ENCODE measurements around the gene NUDT16L1.
"Not testable (repeated sequence)": the region's sequence is repeated elsewhere in the genome, so short reads cannot be mapped to it uniquely, and the experiment has no call there.

NUDT16L1 gene

DNA sequence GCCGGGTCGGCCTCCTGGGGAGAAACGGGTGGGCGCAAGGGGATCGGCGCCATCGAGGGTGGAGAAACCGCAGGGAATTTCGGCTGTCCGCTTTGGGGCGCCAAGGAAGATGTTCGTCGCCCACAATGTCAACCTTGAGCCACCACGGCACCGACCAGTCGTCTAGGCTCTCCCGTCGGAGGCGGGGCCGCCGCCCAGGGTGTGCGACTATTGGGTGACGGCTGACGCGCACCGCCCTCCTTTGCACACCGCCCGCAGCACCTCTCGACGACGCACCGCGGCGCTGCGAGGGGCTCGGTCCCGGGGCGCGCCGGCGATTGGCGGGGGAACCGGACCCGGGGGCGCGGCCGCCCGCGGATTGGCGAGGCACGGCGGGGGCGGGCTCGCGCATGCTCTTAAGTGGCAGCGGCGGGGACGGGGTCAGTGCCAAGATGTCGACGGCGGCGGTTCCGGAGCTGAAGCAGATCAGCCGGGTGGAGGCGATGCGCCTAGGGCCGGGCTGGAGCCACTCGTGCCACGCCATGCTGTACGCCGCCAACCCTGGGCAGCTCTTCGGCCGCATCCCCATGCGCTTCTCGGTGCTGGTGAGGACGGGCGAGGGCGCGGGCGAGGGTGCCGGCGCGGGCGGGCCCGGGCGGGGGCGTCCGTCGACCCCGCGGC is at the start of gene NUDT16L1:
Gene NUDT16L1, plus strand, starts transcription at position 267 of the 660 bp plus-strand sequence. Its CDS starts 165 bp downstream, at position 432.
- peak; percentile 73 for DNase-seq

DNA sequence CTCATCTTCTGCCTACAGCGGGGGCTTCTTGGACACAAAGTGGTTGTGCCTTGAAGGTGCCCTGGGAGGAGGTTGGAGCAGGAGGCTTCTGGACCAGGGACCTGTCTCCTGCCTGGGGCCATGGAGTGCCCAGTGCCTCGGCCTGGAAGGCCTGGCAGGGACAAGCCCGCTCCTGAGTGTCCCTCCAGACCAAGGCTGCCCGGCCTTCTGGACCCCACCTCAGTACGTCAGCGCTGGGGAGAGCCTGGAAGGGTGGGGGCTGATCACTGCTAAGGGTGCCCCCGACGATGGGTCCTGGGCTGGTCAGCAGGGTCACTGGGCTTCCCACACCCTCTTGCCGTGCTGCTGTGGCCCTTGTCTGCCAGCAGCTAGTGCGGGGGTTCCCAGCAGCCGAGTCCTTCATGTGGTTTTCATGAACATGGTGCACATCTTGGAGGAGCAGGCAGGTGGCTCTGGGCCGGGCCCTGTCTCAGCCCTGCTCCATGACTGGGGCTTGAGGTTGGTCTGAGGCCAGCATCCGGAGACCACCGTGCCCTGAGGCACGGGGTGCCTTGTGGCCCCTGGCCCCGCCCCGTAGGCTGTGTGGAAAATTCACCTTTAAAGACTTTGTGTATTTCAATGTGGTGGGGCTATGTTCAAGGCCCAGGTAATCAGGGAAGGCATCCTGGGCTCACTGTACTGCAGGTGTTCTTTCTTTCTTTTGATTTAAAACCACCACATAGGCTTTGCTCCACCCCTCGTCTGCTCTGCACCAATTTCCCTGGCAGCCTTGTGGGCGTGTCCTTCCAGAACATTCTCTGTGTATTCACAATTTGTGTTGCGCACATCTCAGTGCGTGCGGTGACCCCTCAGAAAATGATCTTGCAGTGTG is 46.4 kb upstream of the NUDT16L1 start:
- DNase-seq: no peak

DNA sequence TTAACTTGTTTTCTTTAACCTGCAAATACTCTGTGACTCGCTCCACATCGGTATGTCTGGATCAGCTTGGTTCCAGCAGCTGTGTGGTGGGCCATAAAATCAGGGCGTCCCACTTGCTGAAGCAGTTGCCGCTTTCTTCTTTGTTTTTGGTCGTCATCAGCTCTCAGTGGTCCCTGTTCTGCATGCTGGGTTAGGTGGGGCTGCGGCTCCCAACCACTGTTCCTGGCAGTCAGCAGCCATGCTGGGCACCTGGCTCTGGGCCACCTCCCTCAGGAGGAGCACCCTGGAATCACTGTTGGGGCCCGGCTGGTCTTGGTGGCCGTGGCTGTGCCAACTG is 45.8 kb upstream of the NUDT16L1 start:
- no peak for DNase-seq

DNA sequence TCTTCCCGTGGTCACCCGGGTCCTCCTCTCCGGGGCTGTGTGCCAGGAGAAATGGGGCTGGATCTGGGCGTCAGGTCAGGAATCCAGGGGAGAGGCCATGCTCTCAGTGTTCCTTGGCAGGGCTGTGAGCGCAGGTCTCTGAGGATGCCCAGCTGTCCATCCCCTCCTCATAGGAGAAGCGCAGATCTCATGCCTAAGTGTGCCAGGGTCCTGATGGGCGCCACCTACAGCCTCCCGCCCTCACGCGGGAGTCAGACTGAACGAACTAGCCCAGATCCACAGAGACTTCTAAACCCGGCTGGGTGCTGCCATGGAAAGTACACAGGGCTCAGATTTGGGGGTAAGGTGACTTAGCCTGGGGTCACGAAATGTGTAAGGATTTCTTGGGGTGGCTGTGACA is 44.4 kb upstream of the NUDT16L1 start:
- no peak for DNase-seq

DNA sequence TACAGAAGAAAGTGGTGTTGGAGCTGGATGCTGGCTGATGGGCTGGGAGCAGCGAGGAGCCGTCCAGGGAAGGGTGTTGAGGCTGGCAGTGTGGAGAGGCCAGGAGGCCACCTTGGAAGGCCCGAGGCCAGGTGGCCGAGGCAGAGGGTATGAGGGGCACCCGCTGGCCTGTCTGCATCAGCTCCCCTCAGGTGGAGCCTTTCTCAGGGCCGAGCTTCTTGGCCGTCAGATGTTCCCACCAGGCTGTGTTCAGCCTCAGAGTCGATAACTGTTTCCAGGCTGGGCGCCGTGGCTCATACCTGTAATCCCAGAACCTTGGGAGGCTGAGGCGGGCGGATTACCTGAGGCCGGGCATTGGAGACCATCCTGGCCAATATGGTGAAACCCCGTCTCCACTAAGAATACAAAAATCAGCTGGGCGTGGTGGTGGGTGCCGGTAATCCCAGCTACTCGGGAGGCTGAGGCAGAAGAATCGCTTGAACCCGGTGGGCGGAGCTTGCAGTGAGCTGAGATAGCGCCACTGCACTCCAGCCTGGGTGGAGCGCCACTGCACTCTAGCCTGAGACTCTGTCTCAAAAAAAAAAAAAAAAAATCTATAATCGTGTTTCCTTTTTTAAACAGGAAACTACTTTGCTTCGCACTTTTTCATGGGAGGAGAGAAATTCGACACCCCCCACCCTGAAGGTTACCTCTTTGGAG is 43.5 kb upstream of the NUDT16L1 start:
- DNase-seq: no peak

DNA sequence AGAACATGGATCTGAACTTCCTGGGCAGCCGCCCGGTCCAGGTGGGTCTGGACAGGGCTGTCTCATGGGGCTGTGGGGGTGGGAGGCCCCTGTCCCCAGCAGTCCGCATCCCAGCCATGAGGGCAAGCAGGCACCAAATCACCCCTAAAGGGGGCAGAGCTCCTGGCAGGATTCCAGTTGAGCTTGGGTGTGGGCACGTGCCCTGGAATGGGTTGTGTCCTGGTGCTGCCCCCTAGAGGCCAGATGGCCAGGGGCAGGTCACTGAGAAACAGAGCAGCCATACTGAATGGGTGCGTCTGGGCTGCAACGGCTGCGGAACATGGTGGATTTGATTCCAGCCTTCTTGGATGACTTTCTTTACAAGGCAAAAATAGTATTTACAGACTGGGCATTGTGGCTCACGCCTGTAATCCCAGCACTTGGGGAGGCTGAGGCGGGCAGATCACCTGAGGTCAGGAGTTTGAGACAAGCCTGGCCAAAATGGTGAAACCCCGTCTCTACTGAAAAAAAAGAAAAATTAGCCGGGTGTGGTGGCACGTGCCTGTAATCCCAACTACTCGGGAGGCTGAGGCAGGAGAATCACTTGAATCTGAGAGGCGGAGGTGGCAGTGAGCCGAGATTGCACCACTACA is 42.8 kb upstream of the NUDT16L1 start:
- DNase-seq: not testable (repeated sequence)

DNA sequence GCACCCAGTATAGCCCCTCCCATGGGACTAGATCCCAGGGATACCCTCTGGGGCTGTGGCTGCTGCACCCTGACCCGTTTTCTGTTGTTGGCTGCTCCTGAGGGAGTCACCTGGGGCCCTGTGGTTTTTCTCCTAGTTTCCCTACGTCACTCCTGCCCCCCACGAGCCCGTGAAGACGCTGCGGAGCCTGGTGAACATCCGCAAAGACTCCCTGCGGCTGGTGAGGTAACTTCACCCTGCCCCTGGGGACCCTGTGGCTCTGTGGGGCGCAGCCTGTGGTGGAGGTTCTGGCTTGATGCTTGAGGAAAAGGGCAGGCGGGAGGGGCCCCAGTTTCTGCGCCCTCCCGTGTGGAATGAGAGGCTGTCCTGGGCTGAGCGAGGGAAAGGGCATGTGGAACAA is 41.5 kb upstream of the NUDT16L1 start:
- no peak for DNase-seq

DNA sequence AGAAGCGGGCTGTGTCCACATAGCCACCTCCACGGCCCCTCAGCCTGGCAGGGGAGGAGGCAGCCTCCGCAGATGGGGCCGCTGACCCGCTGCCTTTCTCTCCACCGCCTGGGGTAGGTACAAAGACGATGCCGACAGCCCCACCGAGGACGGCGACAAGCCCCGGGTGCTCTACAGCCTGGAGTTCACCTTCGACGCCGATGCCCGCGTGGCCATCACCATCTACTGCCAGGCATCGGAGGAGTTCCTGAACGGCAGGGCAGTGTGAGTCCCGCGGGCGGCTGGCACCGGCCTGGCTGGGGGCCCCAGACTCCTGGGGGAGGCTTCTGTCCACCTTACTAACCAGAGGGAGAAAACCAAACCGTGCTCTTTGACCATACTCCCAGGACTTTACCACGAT is 40.8 kb upstream of the NUDT16L1 start:
- no peak for DNase-seq

DNA sequence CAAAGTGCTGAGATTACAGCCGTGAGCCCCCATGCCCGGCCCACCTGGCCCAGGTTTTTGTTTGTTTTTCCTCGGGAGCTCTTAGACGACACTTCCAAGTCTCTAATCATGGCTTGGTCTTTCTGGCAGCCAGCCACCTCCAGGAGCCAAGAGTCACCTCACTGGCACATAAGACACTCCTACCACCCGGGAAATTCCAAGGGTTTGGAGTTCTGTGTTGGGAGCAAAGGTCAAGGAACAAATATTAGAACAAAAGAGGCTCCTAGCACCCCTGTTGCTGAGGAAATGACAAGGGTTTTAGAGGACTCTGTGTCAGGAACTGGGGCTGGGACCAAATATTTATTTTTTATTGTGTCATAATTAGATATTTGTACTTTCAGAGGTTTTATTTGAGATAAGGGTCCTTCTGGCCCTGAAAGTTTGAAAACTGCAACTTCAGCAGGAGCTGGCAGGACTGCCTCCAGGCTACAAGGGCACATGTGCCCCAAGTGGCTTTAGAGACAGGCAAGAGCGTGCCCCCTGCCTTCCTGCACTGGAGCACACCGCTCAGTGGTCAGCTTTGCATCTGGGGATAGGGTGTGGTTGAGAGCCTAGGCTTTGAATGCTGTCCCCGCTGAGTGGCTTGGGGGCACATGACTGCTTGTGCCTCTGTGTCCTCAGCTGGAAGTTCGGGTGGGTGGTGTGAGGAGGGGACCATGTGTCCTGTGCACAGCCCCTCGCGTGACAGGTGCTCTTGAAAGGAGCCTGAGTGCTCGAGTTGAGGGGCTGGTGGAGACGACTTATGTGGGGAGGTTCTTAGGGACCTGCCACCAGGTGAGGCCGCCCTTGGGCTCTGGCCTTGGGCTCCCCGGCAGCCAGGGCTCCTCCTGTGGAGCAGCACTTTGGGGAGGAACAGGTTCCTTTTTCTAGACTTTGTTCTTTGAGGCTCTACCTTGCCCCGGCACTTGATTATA is 39.1 kb upstream of the NUDT16L1 start:
- DNase-seq: no peak

DNA sequence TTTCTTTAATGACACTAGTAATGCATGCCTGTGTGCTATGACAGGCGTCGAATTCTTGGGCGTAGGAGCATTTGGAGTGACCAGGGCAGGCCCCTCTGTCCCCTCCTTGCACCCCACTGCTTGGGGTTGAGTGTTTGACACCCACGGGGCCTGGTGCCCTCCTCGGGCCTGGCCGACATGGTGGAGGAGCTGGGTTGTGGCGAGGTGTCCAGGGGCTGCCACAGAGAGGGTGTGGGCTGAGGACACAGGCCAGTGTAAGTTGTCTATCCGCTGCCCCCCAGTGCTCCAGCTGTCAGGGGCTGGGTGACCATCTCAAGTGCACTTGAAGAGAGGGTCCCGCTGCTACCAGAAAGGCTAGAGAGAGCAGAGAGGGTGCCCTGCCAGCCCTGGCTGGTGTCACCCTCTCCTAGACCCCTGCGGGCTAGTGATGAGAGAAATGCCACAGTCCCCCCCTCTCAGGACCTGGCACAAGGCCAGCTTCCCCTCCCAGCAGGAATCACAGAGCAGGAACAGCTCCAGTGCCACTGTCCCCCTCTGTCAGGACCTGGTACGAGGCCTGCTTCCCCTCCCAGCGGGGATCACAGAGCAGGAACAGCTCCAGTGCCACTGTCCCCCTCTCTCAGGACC is 38.3 kb upstream of the NUDT16L1 start:
- no peak for DNase-seq

DNA sequence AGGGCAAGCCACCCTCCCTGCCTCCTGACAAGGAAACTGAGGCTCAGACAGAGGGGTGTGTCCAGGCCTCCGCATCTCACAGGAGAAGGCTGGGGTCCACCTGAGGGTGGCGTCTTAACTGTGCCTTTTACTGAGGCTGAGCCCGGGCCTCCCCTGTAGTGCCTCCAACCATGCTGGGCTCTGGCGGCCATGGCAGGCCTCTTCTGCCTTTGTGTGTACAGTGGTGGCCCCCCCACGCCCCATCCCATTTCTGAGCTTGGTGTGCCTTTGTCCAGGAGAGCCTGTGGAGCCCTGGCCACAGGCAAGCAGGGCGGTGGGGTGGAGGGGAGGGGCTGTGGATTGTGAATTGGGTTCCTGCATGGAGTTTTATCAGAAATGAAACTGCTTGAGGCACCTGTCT is 37.6 kb upstream of the NUDT16L1 start:
- DNase-seq: no peak

DNA sequence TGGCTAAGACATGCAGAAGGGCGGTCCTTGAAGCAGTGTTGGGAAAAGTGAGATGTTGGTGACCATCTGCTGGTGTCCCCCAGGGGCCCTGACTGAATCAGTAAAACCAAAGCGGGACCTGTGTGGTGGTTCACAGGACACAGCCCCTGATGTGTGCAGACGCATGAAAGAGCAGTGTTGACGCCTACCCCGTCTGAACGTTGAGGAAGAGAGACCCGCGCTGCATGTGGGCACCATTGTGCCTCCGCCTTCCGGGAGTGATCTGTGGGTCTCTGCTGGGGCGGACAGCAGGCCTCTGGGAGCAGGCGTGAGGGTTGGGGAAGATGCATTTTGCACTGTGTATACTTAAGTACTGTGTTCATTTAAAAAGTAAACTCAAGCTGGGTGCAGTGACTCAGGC is 37.1 kb upstream of the NUDT16L1 start:
- no peak for DNase-seq

DNA sequence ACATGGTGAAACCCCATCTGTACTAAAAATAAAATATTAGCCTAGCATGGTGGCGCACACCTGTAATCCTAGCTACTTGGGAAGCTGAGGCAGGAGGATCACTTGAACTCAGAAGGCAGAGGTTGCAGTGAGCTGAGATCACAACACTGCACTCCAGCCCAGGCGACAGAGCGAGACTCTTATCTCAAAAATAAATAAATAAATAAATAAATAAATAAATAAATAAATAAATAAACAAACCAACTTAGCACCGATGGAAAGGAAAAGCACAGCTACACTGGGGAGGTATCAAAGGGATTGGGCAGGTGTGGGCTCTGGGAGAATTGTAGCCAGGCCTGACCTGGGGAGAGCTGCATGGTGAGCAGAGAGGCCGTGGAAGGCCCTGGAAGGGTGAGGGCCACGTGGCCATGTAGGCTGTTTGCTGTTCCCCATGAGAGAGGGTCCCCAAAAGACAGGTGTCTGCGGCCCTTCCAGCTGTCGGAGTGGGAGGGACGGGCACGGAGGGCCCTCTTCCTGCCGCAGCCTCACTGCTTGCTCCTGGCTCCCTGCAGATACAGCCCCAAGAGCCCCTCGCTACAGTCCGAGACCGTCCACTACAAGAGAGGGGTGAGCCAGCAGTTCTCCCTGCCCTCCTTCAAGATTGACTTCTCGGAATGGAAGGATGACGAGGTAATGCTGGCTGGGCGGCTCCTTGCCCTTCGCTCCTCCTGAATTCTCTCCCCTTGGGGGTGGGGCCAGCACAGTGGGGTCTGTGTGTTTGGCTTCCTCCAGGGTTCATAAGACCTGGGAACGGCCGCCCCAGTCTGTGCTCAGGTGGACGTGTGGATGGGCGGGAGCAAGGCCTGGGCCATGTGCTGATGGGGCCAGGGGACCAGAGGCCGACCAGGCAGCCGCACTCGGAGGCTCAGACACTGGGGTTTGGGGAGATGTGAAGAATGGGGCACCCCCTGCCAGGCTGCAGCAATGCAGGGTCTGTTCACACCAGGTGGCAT is 36.4 kb upstream of the NUDT16L1 start:
- no peak for DNase-seq

DNA sequence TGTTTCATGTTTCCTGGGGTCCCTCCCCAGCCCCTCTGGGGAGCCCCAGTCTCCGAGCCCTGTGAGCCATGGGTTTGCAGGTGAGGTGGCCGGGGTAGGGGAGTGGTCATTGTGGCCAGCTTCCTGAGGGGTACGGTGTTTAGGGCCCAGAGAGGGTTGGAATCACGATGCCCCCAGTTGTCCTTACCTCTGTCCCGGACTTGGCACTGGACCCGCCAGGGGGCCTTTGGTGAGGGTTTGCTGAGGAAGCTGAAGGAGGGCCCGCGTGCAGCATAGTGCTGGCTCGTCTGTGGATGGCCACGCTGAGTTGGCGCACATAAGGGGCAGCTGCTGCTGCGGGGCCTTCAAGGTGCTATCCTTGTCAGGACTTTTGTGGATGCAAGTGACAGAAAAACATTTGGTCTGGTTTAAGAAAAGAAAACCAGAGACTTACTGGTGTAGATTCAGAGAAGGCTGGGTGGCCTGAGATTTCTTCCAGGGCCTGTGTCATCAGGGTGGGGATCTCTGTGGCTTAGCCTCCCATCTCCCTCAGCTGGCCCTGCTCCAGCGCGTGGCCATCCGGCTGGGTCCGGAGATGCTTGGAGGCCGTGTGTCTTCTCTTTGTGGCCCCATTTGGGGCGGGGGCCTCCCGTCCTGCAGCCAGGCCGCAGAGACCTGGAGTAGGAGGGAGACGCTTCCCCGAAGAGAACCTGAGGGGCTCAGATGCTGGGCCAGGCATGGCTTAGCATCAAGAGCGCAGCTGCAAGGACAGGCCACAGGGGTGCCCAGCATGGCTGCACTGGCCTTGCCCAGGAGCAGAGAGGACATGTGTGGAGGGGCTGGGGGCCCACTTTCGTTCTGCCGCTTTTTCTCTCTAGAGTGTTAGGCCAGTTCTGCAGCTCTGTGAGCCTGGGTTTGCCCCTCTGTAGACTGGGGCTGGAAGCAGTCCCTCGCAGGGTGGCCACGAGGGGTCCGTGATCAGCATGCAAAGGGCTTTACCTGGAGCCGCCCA is 33.7 kb upstream of the NUDT16L1 start:
- no peak for DNase-seq

DNA sequence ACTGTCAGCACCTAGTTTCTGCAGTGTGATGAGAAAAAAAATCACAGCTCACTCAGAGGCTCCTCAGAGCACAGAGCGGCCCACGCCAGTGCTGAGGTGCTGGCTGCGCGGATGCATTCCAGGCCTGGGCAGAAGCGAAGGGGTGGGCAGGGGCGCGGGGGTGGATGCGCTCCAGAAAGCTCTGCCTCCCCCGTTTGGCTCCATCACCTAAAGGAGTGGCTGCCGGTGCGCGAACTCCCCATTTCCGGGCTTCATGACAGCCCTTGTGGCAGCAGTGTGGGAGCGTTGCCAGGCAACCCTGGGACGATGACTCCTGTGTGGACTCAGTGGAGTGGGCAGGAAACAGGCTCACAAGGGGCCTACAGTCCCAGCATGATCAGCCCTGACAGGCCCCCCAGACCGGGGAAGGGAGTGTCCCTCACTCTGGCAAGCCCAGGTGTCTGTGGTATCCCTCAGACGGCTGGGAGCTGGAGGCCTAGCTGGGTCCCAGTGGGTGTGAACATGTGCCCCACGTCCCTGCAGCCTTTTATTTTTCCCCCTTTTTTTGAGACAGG is 32.8 kb upstream of the NUDT16L1 start:
- DNase-seq: peak; percentile 31

DNA sequence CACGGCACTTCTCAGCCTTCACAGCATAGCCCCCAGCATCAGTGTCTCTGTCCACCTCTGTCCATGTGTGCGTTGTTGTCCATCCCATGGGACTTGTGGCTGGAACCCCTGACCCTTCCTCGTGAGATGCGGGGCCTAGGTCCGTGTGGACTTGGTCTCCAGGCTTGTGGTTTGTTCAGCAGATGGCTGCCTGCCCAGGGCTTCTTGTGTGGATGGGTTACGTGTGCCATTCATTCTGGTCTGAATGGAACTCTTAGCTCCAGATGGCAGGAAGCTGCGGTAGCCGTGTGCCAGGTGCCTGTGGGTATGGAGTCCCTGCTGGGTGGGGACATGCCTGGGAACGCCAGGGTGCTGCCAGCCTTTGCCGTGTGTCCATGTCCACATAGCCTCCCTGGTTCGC is 31.7 kb upstream of the NUDT16L1 start:
- peak; percentile 90 for DNase-seq

DNA sequence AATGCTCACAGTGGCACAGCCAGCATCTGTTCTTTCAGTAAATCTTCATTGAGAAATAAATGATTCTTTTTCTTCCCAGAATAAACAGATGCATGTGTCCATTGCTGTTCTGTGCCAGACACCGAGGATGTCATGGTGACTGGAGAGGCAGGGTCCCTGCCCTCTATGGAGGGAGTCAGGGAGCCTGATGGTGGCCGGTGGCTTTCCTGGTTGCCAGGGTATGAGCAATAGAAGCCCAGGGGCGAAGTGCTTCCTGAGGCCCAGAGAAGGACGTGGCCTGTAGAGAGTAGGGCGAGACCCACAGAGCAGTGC is 29.9 kb upstream of the NUDT16L1 start:
- no peak for DNase-seq

DNA sequence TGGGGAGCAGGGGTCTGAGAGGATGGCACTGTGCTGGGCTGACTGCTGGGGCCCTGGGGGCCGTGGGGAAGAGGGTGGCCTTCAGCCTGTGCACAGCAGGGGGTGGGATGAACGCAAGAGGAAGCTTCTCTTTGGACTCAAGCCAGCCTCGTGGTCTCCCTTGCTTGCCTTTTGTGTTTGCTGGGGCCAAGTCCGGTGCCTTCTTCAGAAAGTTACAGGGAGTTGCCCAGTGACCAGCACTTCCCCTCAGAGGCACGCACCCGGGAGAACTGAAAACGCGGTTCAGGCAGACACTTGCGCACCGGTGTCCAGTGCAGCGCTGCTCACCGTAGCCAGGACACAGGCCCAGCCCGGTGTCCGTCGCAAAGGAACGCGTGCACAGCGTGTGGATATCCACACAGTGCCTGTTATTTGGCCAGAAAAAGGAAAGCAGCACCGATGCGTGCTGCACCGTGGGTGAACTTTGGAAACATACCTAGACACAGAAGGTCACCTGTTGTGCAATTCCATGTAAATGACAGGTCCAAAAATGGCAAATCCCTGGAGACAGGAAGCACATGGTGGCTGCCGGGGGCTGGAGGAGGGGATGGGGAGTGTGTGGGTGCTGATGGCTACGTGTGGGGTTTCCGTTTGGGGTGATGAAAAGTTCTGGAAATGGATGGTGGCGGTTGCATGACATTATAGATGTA is 29.4 kb upstream of the NUDT16L1 start:
- DNase-seq: no peak

Measured in NCI-H2029 treated with DMSO at 0.1 percent for 48 hours (cell line).